Measurements from ENCODE around the gene SORCS2.

Gene SORCS2

DNA sequence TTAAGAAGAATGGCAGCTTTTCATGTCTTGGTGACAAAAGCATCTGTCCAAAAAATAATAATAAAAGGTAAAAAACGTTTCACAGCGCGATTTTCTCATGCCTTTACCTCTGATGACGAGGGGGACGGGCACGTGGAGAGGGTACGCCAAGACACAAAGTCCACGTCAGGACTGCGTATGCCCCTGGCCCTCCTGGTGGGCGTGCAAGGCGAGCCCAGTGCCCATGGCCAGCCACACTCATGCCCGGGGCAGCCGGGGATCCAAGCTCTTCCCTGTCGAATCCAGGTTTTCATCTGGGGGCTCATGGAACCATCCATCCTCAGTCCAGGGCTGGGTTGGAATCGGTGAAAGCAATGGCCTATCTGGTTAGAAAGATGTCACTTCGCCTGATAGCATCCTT lies 570.8 kb downstream of the SORCS2 start:
- H3K9me2 ChIP-seq (ENCODE audit: low read depth, low read length) = no peaks in the 10 kb centered on the region
- no peak overlapping the region for H3K4me2 ChIP-seq (ENCODE audit: low read length)
- H3K27ac ChIP-seq (ENCODE audit: low read depth, low read length, poor library complexity, severe bottlenecking) = no peak overlapping the region
- no peaks in the 10 kb centered on the region for H3F3A ChIP-seq (ENCODE audit: insufficient read depth, low read length)
- H3K36me3 ChIP-seq (ENCODE audit: insufficient read depth, low read length) = no peaks in the 10 kb centered on the region
- H3K4me3 ChIP-seq (ENCODE audit: low read depth, low read length, poor library complexity, severe bottlenecking) = no peak overlapping the region
- H3K9ac ChIP-seq (ENCODE audit: low read length) = no peak overlapping the region
- H2AFZ ChIP-seq (ENCODE audit: low read length) = no peak overlapping the region
- no peaks in the 10 kb centered on the region for H3K79me2 ChIP-seq (ENCODE audit: insufficient read depth, low read length)
- TF ChIP-seq EZH2 (IDR thresholded peaks at IDR 0.05; ENCODE audit: borderline replicate concordance, low read length) = no peak
- TF ChIP-seq, protein P1, sequence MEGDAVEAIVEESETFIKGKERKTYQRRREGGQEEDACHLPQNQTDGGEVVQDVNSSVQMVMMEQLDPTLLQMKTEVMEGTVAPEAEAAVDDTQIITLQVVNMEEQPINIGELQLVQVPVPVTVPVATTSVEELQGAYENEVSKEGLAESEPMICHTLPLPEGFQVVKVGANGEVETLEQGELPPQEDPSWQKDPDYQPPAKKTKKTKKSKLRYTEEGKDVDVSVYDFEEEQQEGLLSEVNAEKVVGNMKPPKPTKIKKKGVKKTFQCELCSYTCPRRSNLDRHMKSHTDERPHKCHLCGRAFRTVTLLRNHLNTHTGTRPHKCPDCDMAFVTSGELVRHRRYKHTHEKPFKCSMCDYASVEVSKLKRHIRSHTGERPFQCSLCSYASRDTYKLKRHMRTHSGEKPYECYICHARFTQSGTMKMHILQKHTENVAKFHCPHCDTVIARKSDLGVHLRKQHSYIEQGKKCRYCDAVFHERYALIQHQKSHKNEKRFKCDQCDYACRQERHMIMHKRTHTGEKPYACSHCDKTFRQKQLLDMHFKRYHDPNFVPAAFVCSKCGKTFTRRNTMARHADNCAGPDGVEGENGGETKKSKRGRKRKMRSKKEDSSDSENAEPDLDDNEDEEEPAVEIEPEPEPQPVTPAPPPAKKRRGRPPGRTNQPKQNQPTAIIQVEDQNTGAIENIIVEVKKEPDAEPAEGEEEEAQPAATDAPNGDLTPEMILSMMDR (IDR thresholded peaks at IDR 0.05; ENCODE audit: low read length) = no peak
- peaks cover 7% of the 10 kb centered on the region for H3K4me1 ChIP-seq (ENCODE audit: insufficient read depth, low read length, severe bottlenecking)
- no peaks in the 10 kb centered on the region for H4K20me1 ChIP-seq (ENCODE audit: insufficient read depth, low read length)
- no peaks in the 10 kb centered on the region for H3K9me3 ChIP-seq (ENCODE audit: low read length)
- H3K27me3 ChIP-seq (ENCODE audit: insufficient read depth, low read length) = no peaks in the 10 kb centered on the region

DNA sequence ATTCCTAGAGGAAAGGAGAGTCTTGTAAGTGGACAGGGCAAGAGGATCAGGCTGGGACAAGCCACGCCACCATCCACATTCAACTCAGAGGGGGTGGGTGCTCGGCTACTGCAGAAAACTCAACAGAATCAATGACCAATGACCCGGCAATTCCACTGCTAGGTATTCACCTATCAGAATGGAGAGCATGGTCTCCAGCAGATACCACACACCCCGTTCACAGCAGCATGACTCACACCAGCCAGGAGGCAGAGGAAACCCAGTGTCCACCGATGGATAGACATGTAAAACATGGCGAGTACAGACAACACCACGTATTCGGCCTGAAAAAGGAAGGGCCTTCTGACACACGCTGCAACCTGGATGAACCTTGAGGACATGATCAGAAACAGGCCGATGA lies 571.5 kb downstream of the SORCS2 start:
- Histone ChIP-seq H3K4me1 (ENCODE audit: insufficient read depth, low read length, severe bottlenecking) (peaks cover 7% of the 10 kb centered on the region), H4K20me1 (ENCODE audit: insufficient read depth, low read length) (no peaks in the 10 kb centered on the region), H3K27me3 (ENCODE audit: insufficient read depth, low read length) (no peaks in the 10 kb centered on the region), H3K9me2 (ENCODE audit: low read depth, low read length) (no peaks in the 10 kb centered on the region), H2AFZ (ENCODE audit: low read length) (no peak overlapping the region), H3F3A (ENCODE audit: insufficient read depth, low read length) (no peaks in the 10 kb centered on the region), H3K27ac (ENCODE audit: low read depth, low read length, poor library complexity, severe bottlenecking) (no peak overlapping the region), H3K36me3 (ENCODE audit: insufficient read depth, low read length) (no peaks in the 10 kb centered on the region), H3K4me2 (ENCODE audit: low read length) (no peak overlapping the region), H3K4me3 (ENCODE audit: low read depth, low read length, poor library complexity, severe bottlenecking) (no peak overlapping the region), H3K9ac (ENCODE audit: low read length) (no peak overlapping the region), H3K79me2 (ENCODE audit: insufficient read depth, low read length) (no peaks in the 10 kb centered on the region), H3K9me3 (ENCODE audit: low read length) (no peaks in the 10 kb centered on the region)
- no peak for TF ChIP-seq EZH2 (IDR thresholded peaks at IDR 0.05; ENCODE audit: borderline replicate concordance, low read length)
- TF ChIP-seq, protein P1 (IDR thresholded peaks at IDR 0.05; ENCODE audit: low read length) = no peak

DNA sequence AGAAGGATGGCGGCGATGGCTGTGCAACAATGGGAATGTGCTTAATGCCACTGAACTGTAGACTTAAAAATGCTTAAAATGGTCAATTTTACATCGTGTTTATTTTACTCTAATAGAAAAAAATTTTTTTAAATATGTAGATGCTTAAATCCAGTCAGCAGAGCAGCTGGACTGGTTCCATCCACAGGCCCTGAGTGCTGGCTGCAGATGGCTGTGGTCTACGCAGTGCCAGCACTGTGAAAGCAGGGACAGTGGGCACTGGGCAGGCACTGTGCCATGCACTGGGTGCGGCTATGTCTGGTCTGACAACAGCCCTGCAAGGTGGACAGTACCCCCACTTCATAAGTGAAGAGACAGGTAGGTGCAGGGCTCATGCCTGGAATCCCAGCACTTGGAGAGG lies 572.1 kb downstream of the SORCS2 start:
- no peaks in the 10 kb centered on the region for H3K9me3 ChIP-seq (ENCODE audit: low read length)
- no peaks in the 10 kb centered on the region for H3K36me3 ChIP-seq (ENCODE audit: insufficient read depth, low read length)
- TF ChIP-seq, protein P1 (IDR thresholded peaks at IDR 0.05; ENCODE audit: low read length) = no peak
- no peak for TF ChIP-seq EZH2 (IDR thresholded peaks at IDR 0.05; ENCODE audit: borderline replicate concordance, low read length)
- H3F3A ChIP-seq (ENCODE audit: insufficient read depth, low read length) = no peaks in the 10 kb centered on the region
- no peak overlapping the region for H3K4me2 ChIP-seq (ENCODE audit: low read length)
- H3K9ac ChIP-seq (ENCODE audit: low read length) = no peak overlapping the region
- H2AFZ ChIP-seq (ENCODE audit: low read length) = no peak overlapping the region
- no peaks in the 10 kb centered on the region for H3K9me2 ChIP-seq (ENCODE audit: low read depth, low read length)
- H4K20me1 ChIP-seq (ENCODE audit: insufficient read depth, low read length) = no peaks in the 10 kb centered on the region
- no peak overlapping the region for H3K4me3 ChIP-seq (ENCODE audit: low read depth, low read length, poor library complexity, severe bottlenecking)
- H3K4me1 ChIP-seq (ENCODE audit: insufficient read depth, low read length, severe bottlenecking) = peaks cover 3% of the 10 kb centered on the region
- no peak overlapping the region for H3K27ac ChIP-seq (ENCODE audit: low read depth, low read length, poor library complexity, severe bottlenecking)
- no peaks in the 10 kb centered on the region for H3K79me2 ChIP-seq (ENCODE audit: insufficient read depth, low read length)
- H3K27me3 ChIP-seq (ENCODE audit: insufficient read depth, low read length) = no peaks in the 10 kb centered on the region

Data from OCI-LY1 (cell line).